Measurements from ENCODE around the gene RAD23A. TPM values are rescaled to one million over a fixed set of nuclear protein-coding genes. Genes with fewer than 3 reads are reported as not detected.

RAD23A gene
- total and polyA plus RNA-seq, 9 of the 15 experiments (the other 6 are each of a cell fraction or from before 2014, with no cell fraction given): 9.5 to 181 (median 101) TPM

DNA sequence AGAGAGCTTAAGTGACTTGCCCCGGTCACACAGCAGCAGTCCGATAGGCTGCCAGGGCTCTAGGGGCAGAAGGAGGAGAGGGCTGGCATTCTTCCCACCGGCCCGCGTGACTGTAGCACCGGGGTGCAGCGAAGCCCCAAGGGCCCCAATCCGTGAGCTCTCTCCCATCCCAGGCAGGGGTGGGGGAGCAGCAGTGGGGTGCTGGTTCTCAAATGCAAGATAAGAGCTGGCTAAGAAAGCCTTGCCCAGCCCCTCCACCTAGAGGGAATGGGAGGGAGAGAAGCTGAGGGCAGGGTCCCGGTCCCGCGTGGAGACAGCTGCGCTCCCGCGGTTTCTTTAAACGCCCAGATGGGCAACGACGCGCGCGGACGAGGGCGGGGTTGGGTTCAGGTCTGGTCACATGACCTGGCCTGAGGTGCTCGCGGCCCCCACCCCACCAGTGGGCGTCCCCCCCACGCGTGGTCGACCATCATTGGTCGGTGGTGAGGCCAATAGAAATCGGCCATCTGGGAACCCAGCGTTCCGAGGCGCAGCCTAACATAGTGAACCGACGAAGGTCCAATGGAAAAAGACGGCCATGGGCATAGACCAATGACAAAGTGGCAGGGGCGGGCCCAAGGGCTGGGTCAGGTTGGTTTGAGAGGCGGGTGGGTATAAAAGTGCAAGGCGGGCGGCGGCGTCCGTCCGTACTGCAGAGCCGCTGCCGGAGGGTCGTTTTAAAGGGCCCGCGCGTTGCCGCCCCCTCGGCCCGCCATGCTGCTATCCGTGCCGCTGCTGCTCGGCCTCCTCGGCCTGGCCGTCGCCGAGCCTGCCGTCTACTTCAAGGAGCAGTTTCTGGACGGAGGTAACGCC lies 7.5 kb upstream of the RAD23A start, which contains the start of gene CALR (continued):
- TF ChIP-seq RBM39 (optimal IDR thresholded peaks at IDR 0.05; ENCODE audit: low read depth, low read length) (peak; percentile 29), NR2F6 (CRISPR knock-in tag; IDR thresholded peaks at IDR 0.05) (no peak), XRCC3 (IDR thresholded peaks at IDR 0.05) (no peak), ZNF174 (CRISPR knock-in tag; IDR thresholded peaks at IDR 0.05) (no peak), ZZZ3 (IDR thresholded peaks at IDR 0.05) (no peak), MIER1 (IDR thresholded peaks at IDR 0.05; ENCODE audit: low read depth) (no peak), ZNF124 (CRISPR knock-in tag; IDR thresholded peaks at IDR 0.05) (no peak), CBX5 (IDR thresholded peaks at IDR 0.05; ENCODE audit: borderline replicate concordance, low read depth) (no peak), TARDBP (IDR thresholded peaks at IDR 0.05) (peak; percentile 99), HNRNPH1 (optimal IDR thresholded peaks at IDR 0.05; ENCODE audit: low read depth, low read length) (no peak), KLF6 (CRISPR knock-in tag; IDR thresholded peaks at IDR 0.05; ENCODE audit: borderline replicate concordance) (peak; percentile 26; the same call in 1 of the 2 replicates), GABPB1 (CRISPR knock-in tag; IDR thresholded peaks at IDR 0.05) (no peak; the same call in none of the 2 replicates), ZNF23 (CRISPR knock-in tag; IDR thresholded peaks at IDR 0.05) (no peak), POLR3A (IDR thresholded peaks at IDR 0.05; ENCODE audit: borderline replicate concordance, extremely low read depth, insufficient read depth, insufficient read length) (no peak), SREBF2 (CRISPR knock-in tag; IDR thresholded peaks at IDR 0.05) (no peak), NR3C1 (CRISPR knock-in tag; IDR thresholded peaks at IDR 0.05) (no peak), NEUROD1 (IDR thresholded peaks at IDR 0.05; ENCODE audit: borderline replicate concordance, low read depth, low read length, partially characterized antibody) (peak; percentile 99), CREM (IDR thresholded peaks at IDR 0.05; ENCODE audit: low read depth) (peak; percentile 68), MAZ (CRISPR knock-in tag; conservative IDR thresholded peaks at IDR 0.05 in 1 of 2, IDR thresholded peaks at IDR 0.05 in 1 of 2) (peak; percentile 100), PKNOX1 (IDR thresholded peaks at IDR 0.05) (peak; percentile 97)
- TF ChIP-seq, protein P1, sequence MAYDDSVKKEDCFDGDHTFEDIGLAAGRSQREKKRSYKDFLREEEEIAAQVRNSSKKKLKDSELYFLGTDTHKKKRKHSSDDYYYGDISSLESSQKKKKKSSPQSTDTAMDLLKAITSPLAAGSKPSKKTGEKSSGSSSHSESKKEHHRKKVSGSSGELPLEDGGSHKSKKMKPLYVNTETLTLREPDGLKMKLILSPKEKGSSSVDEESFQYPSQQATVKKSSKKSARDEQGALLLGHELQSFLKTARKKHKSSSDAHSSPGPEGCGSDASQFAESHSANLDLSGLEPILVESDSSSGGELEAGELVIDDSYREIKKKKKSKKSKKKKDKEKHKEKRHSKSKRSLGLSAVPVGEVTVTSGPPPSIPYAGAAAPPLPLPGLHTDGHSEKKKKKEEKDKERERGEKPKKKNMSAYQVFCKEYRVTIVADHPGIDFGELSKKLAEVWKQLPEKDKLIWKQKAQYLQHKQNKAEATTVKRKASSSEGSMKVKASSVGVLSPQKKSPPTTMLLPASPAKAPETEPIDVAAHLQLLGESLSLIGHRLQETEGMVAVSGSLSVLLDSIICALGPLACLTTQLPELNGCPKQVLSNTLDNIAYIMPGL (CRISPR knock-in tag; IDR thresholded peaks at IDR 0.05): 0 out of 2 replicates have a peak, but pooled peaks have one; percentile 79
- TF ChIP-seq, protein P2, sequence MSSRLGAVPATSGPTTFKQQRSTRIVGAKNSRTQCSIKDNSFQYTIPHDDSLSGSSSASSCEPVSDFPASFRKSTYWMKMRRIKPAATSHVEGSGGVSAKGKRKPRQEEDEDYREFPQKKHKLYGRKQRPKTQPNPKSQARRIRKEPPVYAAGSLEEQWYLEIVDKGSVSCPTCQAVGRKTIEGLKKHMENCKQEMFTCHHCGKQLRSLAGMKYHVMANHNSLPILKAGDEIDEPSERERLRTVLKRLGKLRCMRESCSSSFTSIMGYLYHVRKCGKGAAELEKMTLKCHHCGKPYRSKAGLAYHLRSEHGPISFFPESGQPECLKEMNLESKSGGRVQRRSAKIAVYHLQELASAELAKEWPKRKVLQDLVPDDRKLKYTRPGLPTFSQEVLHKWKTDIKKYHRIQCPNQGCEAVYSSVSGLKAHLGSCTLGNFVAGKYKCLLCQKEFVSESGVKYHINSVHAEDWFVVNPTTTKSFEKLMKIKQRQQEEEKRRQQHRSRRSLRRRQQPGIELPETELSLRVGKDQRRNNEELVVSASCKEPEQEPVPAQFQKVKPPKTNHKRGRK (tag; IDR thresholded peaks at IDR 0.05): no peak
- TF ChIP-seq, protein P3, sequence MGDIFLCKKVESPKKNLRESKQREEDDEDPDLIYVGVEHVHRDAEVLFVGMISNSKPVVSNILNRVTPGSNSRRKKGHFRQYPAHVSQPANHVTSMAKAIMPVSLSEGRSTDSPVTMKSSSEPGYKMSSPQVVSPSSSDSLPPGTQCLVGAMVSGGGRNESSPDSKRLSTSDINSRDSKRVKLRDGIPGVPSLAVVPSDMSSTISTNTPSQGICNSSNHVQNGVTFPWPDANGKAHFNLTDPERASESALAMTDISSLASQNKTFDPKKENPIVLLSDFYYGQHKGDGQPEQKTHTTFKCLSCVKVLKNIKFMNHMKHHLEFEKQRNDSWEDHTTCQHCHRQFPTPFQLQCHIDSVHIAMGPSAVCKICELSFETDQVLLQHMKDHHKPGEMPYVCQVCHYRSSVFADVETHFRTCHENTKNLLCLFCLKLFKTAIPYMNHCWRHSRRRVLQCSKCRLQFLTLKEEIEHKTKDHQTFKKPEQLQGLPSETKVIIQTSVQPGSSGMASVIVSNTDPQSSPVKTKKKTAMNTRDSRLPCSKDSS (IDR thresholded peaks at IDR 0.05; ENCODE audit: low read depth, partially characterized antibody): no peak

Data from K562 (cell line).